Fibroblast of lung (primary cell): ENCODE data around the gene PDCD10. TPM values are rescaled to one million over a fixed set of nuclear protein-coding genes. Genes with fewer than 3 reads are reported as not detected.

Experiments used
- DNase-seq, 2 donors: peaks; one replicate each; pipeline versions ENCODE4 v3.0.0 to v3.0.0-alpha.2; 2010; ENCODE audit warnings: low read depth in 2 of 2
- H2AFZ ChIP-seq: 2 replicates; pipeline ENCODE4 v1.5.1; 2012; ENCODE audit warnings: low read length, control low read depth, inconsistent platforms
- H3K27ac ChIP-seq: 2 replicates; pipeline ENCODE4 v1.5.1; 2011; ENCODE audit warnings: low read length, control low read depth; ENCODE audit not compliant: insufficient read depth
- H3K27me3 ChIP-seq: 2 replicates; pipeline ENCODE4 v1.5.1; 2011; ENCODE audit warnings: mild to moderate bottlenecking, low read length; ENCODE audit not compliant: control insufficient read depth, insufficient read depth
- H3K36me3 ChIP-seq: 2 replicates; pipeline ENCODE4 v1.5.1; 2011; ENCODE audit warnings: low read length; ENCODE audit not compliant: control insufficient read depth, insufficient read depth
- H3K4me1 ChIP-seq: 2 replicates; pipeline ENCODE4 v1.5.1; 2011; ENCODE audit warnings: low read length; ENCODE audit not compliant: control insufficient read depth, insufficient read depth; ENCODE audit errors: extremely low read depth
- H3K4me2 ChIP-seq: 2 replicates; pipeline ENCODE4 v1.5.1; 2011; ENCODE audit warnings: low read length, control low read depth; ENCODE audit not compliant: insufficient read depth; ENCODE audit errors: extremely low read depth
- H3K4me3 ChIP-seq, 4 experiments: fragments of 200-600 bp in 1 of 4; sonication (generic) in 1 of 4; replicated peaks in 1 of 4; 2 replicates each; pipeline ENCODE4 v1.5.1; 2011 to 2016; ENCODE audit warnings: low read length in 4 of 4, low read depth in 3 of 4, mild to moderate bottlenecking in 3 of 4, control low read depth in 2 of 4, inconsistent platforms in 1 of 4, mixed read lengths in 1 of 4; ENCODE audit not compliant: insufficient read depth in 1 of 4; ENCODE audit errors: control extremely low read depth in 1 of 4
- H3K79me2 ChIP-seq: 2 replicates; pipeline ENCODE4 v1.5.1; 2012; ENCODE audit warnings: mild to moderate bottlenecking, low read length, inconsistent platforms; ENCODE audit not compliant: control insufficient read depth, insufficient read depth
- H3K9ac ChIP-seq: 2 replicates; pipeline ENCODE4 v1.5.1; 2011; ENCODE audit warnings: mild to moderate bottlenecking, low read length, control low read depth; ENCODE audit not compliant: insufficient read depth
- H3K9me3 ChIP-seq: 2 replicates; pipeline ENCODE4 v1.5.1; 2012; ENCODE audit warnings: low read depth, low read length; ENCODE audit not compliant: control insufficient read depth, insufficient read depth
- H4K20me1 ChIP-seq: 2 replicates; pipeline ENCODE4 v1.5.1; 2011; ENCODE audit warnings: low read length; ENCODE audit not compliant: control insufficient read depth, insufficient read depth; ENCODE audit errors: extremely low read depth
- CTCF ChIP-seq, 2 donors: IDR thresholded peaks in 1 of 2; conservative IDR thresholded peaks in 1 of 2; 1 replicate in 1 of 2; 2 replicates in 1 of 2; pipeline ENCODE4 v1.5.1; 2011 to 2012; ENCODE audit warnings: low read length in 2 of 2, control low read depth in 1 of 2, inconsistent platforms in 1 of 2, low read depth in 1 of 2, mild to moderate bottlenecking in 1 of 2
- EZH2 ChIP-seq: IDR thresholded peaks from 2 replicates; pipeline ENCODE4 v1.5.1; 2012; ENCODE audit warnings: low read length, control low read depth, mild to moderate bottlenecking; ENCODE audit errors: missing control alignments
- polyA plus RNA-seq, 2 donors: library from polyadenylated mRNA; depleted of rRNA in 1 of 2; stranded (reverse) in 1 of 2; unstranded in 1 of 2; fragments of >200 nt; gene quantifications; 2 replicates each; pipeline ENCODE4 v1.2.1, GENCODE V29; 2011 to 2012; ENCODE audit warnings: missing spikeins in 1 of 2
- total RNA-seq: library from RNA; depleted of rRNA; stranded (reverse); fragments of >200 nt; gene quantifications from 2 replicates; pipeline ENCODE4 v1.2.1, GENCODE V29; 2014

The PDCD10 gene
- total and polyA plus RNA-seq, 2 donors (not counting 1 experiment from before 2014, with no cell fraction given): 46.6 to 90.4 TPM

- Histone ChIP-seq H3K4me1 (no peaks in the 10 kb centered on the region), H2AFZ (no peak overlapping the region), H3K27ac (no peak overlapping the region), H3K79me2 (no peaks in the 10 kb centered on the region), H3K4me3 (no peak overlapping the region), H4K20me1 (no peaks in the 10 kb centered on the region), H3K36me3 (no peaks in the 10 kb centered on the region), H3K9me3 (no peaks in the 10 kb centered on the region), H3K4me2 (no peak overlapping the region), H3K27me3 (no peaks in the 10 kb centered on the region), H3K9ac (no peak overlapping the region)
- peak in 1 of 2 donors; percentile 5 for DNase-seq
- TF ChIP-seq CTCF (conservative IDR thresholded peaks at IDR 0.05 in 1 of 2, IDR thresholded peaks at IDR 0.05 in 1 of 2; ENCODE audit: low read depth in 1 of 2, low read length in 2 of 2) (no peak), EZH2 (no peak)
These were observed 40.6 kb downstream of the PDCD10 start for GRCh38 chr3:167694121-167694520.

GRCh38 chr3:167691366-167691765 is 43.3 kb downstream of the PDCD10 start:
- no peak overlapping the region for H3K4me2 ChIP-seq
- H3K27me3 ChIP-seq: no peaks in the 10 kb centered on the region
- H2AFZ ChIP-seq: no peak overlapping the region
- no peaks in the 10 kb centered on the region for H4K20me1 ChIP-seq
- no peaks in the 10 kb centered on the region for H3K9me3 ChIP-seq
- no peak for TF ChIP-seq CTCF (conservative IDR thresholded peaks at IDR 0.05 in 1 of 2, IDR thresholded peaks at IDR 0.05 in 1 of 2; ENCODE audit: low read depth in 1 of 2, low read length in 2 of 2)
- no peak overlapping the region for H3K4me3 ChIP-seq
- no peak overlapping the region for H3K9ac ChIP-seq
- H3K4me1 ChIP-seq: no peaks in the 10 kb centered on the region
- H3K79me2 ChIP-seq: no peaks in the 10 kb centered on the region
- no peak for DNase-seq
- H3K27ac ChIP-seq: no peak overlapping the region
- H3K36me3 ChIP-seq: no peaks in the 10 kb centered on the region

GRCh38 chr3:167684388-167684993 is 50.2 kb downstream of the PDCD10 start:
- H3K4me2 ChIP-seq: no peak overlapping the region
- no peaks in the 10 kb centered on the region for H3K9me3 ChIP-seq
- H3K4me1 ChIP-seq: no peaks in the 10 kb centered on the region
- no peaks in the 10 kb centered on the region for H4K20me1 ChIP-seq
- no peak overlapping the region for H3K9ac ChIP-seq
- H3K79me2 ChIP-seq: no peaks in the 10 kb centered on the region
- no peak overlapping the region for H2AFZ ChIP-seq
- no peak overlapping the region for H3K4me3 ChIP-seq
- peak; percentile 35 to 72 for DNase-seq
- H3K36me3 ChIP-seq: no peaks in the 10 kb centered on the region
- TF ChIP-seq CTCF (conservative IDR thresholded peaks at IDR 0.05 in 1 of 2, IDR thresholded peaks at IDR 0.05 in 1 of 2; ENCODE audit: low read depth in 1 of 2, low read length in 2 of 2) (peak; percentile 49 to 54), EZH2 (no peak)
- H3K27me3 ChIP-seq: no peaks in the 10 kb centered on the region
- no peak overlapping the region for H3K27ac ChIP-seq
